CD4-positive, alpha-beta T cell treated with Interleukin-6 for 4 hours (primary cell): ENCODE measurements around the gene CNTFR.
A peak's percentile ranks its signal among the peaks of the same experiment; 100 is the strongest.

Experiments
- DNase-seq: peaks from one replicate; pipeline ENCODE4 v3.0.0-alpha.2; 2020; ENCODE audit warnings: mixed read lengths

Gene CNTFR

DNA sequence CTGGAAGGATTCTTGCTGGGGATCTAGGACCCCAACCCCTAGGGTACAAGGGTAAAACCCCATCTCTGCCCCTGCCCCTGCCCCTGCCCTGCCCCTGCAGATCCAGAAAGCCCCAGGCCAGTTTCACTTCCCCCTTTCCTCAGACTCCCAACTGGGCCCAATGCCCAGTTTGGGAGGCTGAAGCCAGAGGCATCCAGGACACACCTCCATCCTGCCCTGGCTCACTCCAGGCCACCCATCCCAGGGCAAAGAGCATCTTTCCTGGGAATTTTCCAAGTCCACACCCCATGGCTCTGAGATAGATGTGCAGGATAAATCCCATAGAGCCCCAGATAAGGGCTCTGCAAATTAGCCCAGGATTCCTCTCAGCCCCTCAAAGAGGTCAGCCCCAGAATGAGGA, 17.4 kb downstream of the CNTFR start:
- no peak for DNase-seq

DNA sequence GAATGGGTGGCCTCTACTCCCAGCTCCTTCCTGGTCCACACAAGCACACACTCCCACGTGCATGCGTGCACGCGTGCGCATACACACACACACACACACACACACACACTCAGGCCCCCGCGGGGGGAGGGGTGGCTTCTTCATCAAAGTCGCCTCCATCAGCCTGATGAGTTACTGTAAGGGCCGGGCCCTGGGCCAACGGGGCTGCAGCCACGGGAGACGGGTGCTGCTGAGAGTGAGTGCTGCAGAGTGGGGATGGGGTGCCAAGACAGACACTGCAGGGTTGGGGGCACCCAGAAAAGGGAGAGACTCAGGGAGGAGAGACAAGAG, 18.1 kb downstream of the CNTFR start:
- no peak for DNase-seq

DNA sequence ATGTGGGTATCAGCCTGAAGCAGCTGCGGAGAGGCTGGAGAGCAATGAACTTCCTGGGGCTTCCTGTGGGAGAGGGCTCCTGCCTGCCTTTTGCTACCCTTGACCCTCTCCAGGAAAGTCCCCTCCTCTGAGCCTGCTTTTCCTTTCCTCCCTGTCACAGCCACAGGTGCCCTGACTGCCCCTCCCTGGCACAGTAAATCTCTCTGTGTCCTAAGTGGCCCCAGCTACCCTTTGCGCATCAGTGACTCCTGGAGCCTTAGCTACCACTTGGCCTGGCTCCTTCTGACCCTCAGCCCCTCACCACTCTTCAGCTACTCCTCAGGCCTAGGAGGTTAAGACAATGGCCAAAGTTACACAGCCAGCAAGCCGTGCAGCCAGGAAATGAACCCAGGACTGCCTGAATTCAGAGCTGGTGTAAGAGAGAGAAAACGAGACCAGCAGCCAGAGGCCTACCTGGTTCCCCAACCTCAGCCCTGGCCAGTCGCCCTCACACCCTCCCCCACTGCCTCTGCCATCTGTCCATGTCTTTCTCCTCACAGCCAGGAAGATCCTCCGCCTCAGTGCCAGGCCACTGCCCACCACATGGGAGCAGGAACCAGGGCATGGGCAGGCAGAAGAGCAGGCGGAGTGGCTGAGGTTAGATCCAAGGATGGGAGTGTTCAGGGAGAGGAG, 18.6 kb downstream of the CNTFR start:
- DNase-seq: no peak

DNA sequence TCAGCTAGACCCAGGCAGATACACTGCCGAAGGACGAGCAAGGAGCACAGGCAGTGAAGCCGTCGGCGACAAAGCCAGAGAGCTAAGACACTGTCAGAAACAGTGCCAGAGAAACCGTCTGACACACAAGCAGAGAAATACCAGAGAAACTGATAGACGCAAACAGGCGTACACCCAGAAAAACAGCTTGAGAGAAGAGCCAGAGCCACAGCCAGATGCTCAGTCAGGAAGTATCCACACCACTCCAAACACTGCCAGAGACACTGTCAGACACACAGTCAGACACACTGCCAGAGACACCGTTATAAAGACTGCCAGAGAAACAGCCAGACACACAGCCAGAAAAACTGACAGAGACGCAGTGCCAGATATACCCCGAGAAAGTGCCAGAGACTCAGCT, 19.1 kb downstream of the CNTFR start:
- DNase-seq: no peak

DNA sequence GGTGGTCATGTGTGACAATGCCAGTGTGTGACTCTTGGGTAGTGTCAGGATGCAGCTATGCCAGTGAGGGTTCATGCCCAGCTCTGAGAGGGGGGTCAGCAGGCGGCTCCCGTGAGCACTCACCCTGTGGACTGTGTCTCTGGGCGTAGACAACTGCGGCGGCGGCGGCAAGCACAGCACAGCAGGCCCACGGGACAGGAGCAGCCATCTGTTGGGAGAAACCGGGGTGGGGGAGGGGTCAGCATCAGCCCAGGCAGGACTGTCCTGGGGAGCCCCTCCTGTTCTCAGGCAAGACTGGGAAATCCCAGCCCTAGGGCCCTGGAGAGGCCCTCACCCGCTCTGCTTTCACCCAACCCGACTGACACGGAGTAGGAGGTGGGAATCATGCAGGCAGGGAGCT, 20.8 kb downstream of the CNTFR start:
- DNase-seq: no peak

DNA sequence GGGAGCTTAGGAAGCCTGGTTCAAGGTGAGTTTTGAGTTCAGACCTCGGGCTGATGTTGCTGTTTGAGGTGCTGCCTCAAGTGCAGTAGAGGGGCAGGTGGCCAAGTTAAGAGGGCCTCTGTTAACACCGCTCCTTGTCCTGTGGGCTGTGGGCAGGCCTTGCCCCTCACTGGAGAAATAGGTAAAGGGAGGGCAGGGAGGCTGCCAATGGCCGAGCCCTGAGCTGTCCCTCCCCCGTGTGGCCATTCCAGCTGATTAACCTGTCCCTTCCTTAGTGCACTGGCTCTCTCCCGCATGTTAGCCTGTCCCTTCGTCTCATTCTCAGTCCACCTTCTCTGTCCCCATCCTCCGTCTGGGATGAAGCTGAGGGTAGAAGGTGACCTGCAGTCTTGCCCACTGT, 21.4 kb downstream of the CNTFR start:
- DNase-seq: no peak

DNA sequence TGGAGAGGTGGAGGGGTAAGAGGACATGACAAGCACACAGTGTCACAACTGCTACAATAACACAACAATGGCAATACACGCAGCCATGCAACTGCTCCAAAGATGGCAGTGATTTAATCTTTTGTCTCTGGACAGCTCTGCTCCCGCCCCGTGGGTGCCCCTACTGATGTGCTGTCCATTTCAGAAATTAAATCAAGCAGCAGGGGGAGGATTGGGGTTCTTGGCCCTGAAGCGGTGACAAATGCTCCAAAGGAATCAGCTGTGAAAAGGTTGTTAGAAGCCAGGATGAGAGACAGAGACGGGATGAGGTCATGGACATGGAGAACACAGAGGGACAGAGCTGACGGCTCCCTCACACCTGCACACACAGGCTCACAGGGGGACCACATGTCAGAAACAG, 22.6 kb downstream of the CNTFR start:
- no peak for DNase-seq

DNA sequence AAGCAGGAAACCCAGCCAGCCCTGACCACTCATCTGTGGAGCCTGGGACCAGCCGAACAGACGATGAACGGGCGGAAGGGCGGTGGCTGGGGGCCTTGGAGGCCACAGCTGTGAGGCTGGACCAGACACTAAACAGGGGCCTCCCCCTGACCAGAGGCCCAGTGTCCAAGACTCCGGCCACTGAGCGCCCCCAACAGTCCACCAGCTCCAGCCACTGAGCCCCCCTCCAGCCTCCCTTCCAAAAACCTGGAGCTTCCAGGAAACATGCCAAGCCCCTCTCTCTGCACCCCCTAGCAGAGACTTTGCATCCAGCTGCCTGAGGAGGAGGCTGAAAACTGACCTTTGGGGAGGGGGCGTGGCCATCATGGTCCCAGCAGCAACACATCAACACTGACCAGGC, 23.2 kb downstream of the CNTFR start:
- DNase-seq: no peak

DNA sequence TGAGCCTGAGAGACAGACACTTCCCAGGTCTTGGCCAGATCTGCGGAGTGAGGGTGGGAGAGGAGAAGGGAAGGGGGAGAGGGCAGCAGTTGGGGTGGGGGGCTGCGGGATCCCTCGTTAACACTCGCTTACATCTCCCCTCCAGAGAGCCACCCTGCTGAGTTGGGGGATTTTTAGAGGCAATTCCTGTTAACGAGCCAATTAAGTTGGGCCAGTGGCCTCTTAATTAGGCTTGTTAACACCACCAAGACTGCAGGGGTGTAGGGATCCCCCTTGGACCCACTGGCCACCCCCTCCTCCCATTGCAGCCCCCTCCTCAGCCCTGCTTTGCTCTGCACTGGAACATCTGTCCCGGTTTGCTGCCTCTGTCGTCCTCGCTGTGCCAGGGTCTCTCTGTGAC, 23.7 kb downstream of the CNTFR start:
- DNase-seq: no peak

DNA sequence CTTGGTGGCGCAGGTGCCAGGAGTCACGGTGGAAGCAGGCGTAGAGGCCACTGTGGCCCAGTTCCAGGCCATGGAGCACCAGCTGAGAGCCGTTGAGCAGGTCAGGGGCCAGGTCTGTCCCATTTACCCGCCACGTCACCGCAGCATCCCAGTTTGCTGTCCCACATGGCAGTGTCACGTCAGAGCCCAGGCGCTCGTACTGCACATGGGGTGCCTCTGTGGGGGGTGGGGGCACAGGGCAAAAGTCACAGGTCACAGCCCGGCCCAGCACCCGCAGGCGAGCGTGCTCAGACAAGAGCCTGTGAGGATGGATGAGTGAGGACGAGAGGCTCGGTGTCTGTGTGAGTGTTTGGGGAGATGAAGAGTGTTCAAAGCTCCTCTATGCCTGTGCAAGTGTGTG, 24.9 kb downstream of the CNTFR start:
- no peak for DNase-seq

DNA sequence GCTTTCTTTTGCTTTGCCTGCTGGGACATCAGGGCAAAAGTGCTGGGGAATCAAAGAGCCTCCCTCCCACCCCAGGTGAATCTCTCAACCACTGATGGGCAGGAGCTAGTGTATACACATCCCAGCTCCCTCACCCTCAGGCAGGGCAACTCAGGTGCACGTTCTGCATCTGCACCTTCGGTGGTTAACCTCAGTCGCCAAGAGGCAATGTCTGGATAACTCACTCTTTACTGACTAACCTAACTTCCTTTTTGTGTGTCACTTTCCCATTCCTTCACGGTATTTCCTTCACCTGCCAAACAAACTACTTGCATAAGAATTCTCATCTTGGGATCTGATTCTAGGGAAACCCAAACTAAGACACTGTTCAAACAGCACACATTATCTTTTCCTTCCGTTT, 26.3 kb downstream of the CNTFR start:
- no peak for DNase-seq

DNA sequence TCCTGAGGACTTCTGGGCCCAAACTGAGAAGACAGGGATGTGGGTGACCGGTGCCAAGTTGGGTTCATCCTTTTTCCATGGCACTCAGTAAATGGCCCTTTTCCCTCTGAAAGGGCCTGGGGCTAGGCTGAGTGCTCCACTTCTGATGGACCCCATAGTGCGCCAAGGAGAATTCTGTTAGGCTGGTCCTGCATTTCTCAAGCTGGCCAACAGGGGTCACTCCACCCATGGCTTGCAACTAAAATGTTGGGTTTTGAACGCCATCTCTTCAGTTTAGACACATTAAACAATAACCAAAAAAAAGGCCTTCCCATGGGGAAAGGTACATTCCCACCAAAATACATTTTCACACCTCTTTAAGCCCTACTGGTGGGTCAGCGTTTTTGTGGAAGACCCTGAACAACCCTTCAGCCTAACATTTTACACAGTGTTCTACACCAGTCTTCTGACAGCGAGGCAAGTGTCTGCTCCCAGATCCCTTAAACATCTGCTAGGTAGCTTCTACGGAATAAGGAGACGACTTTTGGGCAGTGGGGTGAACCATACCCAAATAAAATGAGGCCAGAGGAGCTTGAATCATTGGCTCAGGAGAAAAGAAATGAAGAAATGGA, 27.3 kb downstream of the CNTFR start:
- peak; percentile 15 for DNase-seq

DNA sequence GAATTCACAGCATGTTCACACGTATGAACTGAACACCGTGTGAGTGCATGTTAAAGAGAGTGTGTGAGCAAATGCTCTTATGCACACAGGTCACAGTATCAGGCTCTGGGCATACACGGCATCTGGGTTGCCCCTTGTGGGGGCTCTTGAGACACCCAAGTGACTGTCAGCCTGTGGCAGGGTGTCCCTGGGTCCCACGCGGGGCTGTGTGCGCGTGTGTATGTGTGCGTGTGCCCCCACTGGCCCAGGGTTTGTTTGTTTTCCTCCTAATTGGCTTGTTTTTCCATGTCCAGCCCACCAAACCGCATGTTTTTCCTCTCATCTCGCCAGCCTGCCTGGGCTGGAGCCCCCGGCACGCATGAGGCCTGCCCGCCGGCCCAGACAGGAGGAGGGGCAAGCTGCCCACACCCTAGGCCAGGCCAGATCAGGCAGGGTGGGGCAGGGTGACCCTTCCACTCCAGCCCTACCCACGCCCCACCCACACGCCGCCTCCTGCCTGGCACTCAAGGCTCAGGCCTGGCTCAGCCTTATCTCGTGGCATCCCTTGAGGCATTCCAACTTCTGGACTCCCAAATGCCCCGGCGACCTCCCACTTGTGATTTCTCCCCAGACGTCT, 28.8 kb downstream of the CNTFR start:
- no peak for DNase-seq

DNA sequence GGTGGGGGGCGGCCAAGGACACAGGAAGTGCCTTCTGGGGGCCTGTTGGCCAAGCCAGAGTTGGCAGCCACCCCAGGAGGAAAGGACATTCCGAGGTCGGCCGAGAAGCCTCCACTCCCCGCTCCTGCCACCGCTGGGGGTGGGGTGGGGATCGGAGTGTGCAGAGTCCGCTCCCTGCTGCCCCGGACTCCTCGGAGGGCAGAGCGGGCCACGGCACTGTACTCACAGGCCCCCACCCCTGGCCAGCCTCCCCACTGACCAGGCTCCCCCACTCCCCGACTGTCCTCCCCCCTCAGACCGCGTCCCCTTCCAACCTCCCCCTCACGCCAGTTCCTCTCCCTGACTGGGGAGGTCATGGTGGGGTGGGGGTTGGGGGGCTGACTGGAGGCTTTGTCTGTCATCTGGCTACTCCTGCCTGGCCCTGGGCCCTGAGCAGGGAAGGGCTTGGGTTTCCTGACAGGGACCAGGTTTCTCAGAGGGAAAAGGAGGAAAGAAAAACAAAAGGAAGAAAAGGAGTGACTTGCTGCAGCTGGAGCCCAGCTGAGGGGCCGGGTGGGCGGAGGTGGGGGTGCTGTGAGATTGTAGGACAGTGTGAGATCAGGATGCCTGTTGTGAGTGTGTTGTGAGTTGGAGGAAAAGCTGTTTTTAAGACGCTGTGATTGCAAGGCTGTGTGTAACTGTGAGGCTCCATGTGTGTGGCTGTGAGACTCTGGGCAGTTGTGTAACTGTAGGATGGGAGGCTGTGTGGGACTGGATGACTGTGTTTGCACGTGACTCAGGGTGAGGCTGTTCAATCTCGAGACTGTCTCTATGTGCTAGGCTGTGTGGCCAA, 29.7 kb downstream of the CNTFR start:
- DNase-seq: no peak

DNA sequence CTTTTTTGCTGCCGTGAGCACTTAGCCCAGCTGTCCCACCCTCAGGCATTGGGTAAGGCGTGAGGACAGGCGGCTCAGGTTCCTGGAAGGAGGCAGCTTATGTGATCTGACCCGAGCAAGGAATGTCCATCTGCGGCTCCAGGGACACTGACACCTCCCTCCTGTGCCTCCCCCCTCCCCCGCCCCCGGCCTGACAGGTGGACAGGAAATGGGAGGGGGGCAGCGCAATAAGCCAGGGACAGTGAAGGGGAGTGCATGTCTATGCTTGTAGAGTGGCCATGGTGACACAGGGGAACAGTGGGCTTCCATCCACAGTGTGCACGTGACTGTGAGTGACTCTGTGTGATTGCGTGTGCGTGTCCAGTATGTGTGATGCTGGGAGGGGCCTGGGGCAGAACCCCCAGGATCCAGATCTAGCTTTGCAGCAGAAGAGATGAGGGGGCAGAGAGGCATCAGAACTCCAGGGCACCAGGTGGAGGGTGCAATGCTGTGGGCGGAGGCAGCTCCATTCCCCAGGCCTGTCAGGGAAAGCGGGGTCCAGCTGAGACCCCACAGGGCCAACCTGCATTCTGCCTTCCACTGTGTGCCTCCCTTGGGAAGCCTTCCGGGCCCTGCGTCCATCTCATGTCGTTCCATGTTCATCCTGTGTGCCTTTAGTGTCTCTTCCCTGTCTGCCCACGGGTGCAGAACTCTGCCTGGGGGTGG, 30.5 kb downstream of the CNTFR start:
- DNase-seq: no peak

DNA sequence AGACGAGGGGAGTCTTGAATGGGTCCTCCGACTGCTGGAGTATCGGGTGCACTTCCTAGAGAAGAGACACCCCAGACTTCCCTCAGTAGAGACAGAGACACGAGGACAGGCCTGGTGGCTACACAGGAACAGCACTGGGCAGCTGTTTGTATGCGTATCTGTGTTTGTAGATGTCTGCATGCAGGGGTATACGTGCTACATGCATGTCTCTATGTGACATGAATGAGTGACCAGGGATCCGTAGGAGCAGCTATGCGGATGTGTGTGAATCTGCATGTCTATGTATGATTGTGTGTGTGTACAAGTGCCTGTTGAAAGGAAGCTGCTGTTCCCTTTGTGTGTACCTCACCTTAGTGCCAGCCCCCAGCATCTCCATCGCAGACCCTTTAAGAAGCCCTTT, 31.2 kb downstream of the CNTFR start:
- no peak for DNase-seq

DNA sequence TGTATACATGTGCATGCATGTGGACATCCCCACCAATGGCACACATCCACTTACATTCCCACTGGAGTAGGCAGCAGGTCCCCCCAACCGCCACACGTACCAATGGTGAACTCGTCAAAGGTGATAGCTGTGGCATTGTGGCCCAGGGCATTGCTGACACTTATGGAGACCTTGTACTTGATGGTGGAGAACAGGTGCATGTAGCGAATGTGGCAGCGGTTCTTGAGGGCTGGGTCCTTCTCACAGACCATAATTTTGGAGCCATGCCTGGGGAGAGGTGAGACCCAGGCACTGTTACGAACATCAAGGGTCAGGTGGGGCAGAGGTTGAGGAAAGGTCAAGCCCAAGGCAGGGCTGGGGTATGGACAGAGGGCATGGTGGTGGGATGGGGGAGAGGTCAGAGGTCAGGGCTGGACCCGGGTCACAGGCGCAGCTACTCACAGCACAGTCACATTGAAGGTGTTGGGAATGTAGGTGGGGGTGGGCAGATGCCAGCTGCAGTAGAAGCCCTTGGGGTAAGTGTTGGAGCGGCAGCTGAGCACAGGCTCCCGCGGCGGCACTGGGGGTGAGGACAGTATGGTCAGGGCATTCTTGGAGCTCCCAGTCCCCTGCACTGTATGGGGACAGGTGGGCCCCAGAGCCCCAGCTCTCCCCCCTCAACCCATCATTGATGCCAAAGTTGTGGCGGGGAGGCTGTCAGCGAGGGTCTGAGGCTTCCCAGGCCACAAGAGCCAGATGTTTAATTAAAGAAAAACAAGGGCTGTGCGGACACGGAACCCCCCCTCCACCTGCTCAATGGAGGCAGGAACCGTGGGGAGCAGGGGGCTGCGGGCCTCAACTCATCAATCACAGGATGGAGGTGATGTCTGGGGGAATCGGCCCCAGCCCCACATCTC, 31.9 kb downstream of the CNTFR start:
- no peak for DNase-seq

DNA sequence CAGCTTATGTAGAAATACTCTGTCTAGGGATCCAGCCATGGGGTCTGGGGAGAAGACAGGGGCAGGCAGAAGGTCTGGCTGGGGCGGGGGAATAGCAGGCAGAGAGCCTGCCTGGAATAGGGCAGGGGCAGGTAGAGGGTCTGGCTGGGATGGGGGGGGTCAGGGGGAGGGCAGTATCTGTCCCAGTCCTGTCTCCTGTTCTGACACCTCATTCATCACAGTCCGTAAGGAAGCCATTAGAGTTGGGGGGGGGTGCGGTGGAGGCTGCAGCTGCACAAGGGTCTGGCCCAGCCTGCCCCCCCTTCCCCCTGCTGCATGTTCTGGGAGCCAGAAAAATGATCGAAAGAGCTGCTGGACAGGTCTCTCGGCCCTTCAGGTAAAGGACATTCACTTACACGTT, 32.6 kb downstream of the CNTFR start:
- no peak for DNase-seq

DNA sequence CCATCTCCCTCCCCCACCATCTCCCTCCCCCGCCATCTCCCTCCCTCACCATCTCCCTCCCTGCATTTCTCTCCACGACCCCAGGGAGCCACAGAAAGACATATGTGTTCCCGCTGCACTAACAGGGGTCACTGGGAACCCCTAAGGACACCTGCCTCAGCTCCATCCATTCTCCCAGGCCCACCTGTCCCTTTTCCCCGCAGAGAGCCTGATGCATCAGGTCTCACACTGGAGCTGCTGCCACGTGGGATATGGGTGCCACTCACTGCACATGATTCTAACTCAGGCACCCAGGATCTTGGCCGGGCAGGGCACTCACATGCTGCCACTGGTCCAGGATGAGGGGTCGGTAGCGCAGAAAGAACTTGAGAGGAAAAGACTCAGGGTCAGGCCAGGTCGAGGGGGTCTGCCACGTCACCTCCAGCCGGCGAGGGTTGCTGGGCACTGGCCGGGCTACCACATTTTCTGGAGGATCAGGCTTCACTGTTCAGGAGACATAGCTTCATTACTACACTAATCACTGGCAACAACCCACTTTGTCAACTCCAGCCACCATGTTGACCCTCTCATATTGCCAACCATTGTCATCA, 33.5 kb downstream of the CNTFR start:
- no peak for DNase-seq

DNA sequence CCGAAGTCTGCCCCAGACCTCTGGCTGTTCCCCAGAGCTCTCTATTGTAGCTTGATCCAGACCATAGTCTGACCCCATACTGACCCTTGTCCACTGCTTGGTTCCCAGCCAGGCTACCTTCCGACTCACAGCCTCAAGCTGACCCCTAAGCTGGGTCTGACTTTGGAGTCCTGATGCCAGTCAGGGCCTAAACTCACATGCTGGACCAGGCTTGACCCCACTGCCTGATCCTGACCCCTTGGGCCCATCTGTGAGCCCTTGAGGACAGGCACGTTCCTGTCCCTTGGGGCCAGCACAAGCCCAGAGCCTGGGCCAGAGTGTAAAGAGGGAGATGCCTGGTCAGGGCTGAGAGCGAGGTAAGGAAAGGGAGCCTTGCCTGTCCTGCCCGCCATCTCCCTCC, 34.0 kb downstream of the CNTFR start:
- DNase-seq: no peak

DNA sequence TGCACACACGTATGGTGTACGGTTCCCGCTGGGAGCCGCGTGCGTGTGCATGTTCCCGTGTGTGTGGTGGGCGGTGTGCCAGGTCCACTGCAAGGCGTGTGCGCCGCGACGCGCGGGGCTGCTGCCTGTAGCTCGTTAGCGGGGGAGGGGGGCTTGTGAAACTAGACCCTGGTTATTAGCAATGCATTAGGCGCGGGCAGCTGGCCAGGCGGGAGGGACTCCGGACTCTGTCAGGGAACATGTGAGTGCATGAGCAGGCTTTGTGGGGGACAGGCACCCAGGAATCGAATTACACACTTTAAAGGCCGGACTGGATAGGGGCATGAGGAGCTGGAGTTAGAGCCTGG, 34.5 kb downstream of the CNTFR start:
- DNase-seq: no peak
